Measurements from ENCODE around the gene ROBO1. TPM values are rescaled to one million over a fixed set of nuclear protein-coding genes. Genes with fewer than 3 reads are reported as not detected.

Gene ROBO1
- total and polyA plus RNA-seq, 2 of the 8 experiments (the other 6 are each of a cell fraction or from before 2014, with no cell fraction given), result 51.4 to 91.0 TPM

DNA sequence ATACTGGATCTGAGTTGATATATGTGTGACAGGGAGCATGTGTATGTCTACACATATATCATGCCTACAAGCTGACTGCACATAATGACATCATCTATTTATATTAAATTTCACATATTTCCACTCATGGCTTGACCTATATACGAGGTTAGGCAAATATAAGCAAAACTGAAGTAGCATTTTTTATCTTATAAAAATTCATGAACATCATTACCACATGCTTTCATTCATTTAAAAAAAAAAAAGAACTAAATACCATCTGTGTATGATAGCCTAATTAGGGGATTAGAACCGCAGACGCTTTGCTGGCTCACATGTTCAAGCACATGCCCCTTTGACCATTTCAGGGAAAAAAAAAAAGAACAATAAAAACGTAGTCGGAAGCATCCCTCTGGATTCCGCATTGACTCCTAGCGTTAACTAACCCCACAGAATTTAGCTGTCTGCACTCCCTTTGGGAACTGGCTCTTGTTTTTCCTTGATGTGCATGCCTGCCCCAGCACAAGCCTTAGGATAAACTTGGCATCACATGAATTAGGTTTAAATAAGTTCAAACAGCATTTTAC is 888.4 kb downstream of the ROBO1 start:
- Histone ChIP-seq H2AFZ (ENCODE audit: low read length) (no peak overlapping the region), H4K20me1 (replicated peaks in 1 of 2; ENCODE audit: control insufficient read depth in 1 of 2, insufficient read depth in 2 of 2, low read length in 2 of 2) (peaks cover 0 to 2% of the 10 kb centered on the region in 2 experiments), H3K79me2 (ENCODE audit: control insufficient read depth in 1 of 2, insufficient read depth in 2 of 2, low read length in 2 of 2) (peaks cover 0 to 50% of the 10 kb centered on the region in 2 experiments; a peak in 3 of 4 replicates), H3K56ac (replicated peaks; ENCODE audit: insufficient read length, low read depth, low read length) (no peak overlapping the region), H3K9me3 (ENCODE audit: insufficient read depth in 2 of 2, low read depth in 1 of 2, low read length in 1 of 2) (no peaks in the 10 kb centered on the region), H4K5ac (ENCODE audit: insufficient read length, low read depth, low read length) (no peak overlapping the region), H3K14ac (ENCODE audit: insufficient read length) (no peak overlapping the region), H4K8ac (ENCODE audit: extremely low read depth, insufficient read depth, low read length) (no peak overlapping the region), H2BK120ac (replicated peaks; ENCODE audit: low read depth, low read length) (no peak overlapping the region), H3K18ac (ENCODE audit: extremely low read depth, low read length) (no peak overlapping the region), H2BK5ac (ENCODE audit: low read depth, low read length) (no peak overlapping the region), H2BK15ac (ENCODE audit: low read length) (no peak overlapping the region), H2BK20ac (ENCODE audit: low read length) (no peak overlapping the region), H3K27ac (ENCODE audit: low read depth, low read length) (no peak overlapping the region), H3K36me3 (ENCODE audit: control insufficient read depth in 2 of 4, insufficient read depth in 4 of 4, low read length in 3 of 4) (no peaks in the 10 kb centered on the region; a peak in 1 of 8 replicates), H3K4ac (replicated peaks; ENCODE audit: insufficient read length, low read depth, low read length) (no peak overlapping the region), H3K4me1 (replicated peaks in 1 of 4; ENCODE audit: control insufficient read depth in 3 of 4, insufficient read depth in 4 of 4, low read length in 3 of 4) (peaks cover 0 to 13% (median 5%) of the 10 kb centered on the region in 4 experiments; a peak in 3 of 7 replicates), H3K23ac (ENCODE audit: insufficient read length) (no peak overlapping the region), H3K27me3 (replicated peaks in 1 of 4; ENCODE audit: control insufficient read depth in 3 of 4, extremely low read depth in 1 of 4, insufficient read depth in 3 of 4, low read length in 3 of 4) (peaks cover 0 to 1% (median 0%) of the 10 kb centered on the region in 4 experiments; a peak in 1 of 7 replicates), H3K4me2 (ENCODE audit: insufficient read depth in 1 of 2, low read depth in 2 of 2, low read length in 2 of 2) (no peak overlapping the region), H2AK5ac (ENCODE audit: low read depth, low read length) (no peak overlapping the region), H3K23me2 (ENCODE audit: low read depth, low read length) (no peaks in the 10 kb centered on the region), H3K9ac (replicated peaks in 1 of 4; ENCODE audit: extremely low read depth in 1 of 4, low read depth in 3 of 4, low read length in 3 of 4) (no peak overlapping the region), H4K91ac (replicated peaks; ENCODE audit: insufficient read length, low read length) (no peak overlapping the region), H2BK12ac (ENCODE audit: low read depth, low read length) (no peak overlapping the region), H3K4me3 (ENCODE audit: extremely low read depth in 1 of 4, insufficient read depth in 2 of 4, low read depth in 3 of 4, low read length in 4 of 4) (no peak overlapping the region), H3K79me1 (ENCODE audit: low read depth, low read length) (no peaks in the 10 kb centered on the region)
- TF ChIP-seq POLR2AphosphoS5 (IDR thresholded peaks at IDR 0.05; ENCODE audit: low read depth, low read length), result no peak
- no peak for TF ChIP-seq EGR1 (IDR thresholded peaks at IDR 0.05; ENCODE audit: borderline replicate concordance, low read depth, low read length)
- TF ChIP-seq EP300 (IDR thresholded peaks at IDR 0.05; ENCODE audit: borderline replicate concordance in 1 of 2, low read depth in 2 of 2, low read length in 2 of 2), result no peak
- no peak for TF ChIP-seq SAP30 (IDR thresholded peaks at IDR 0.05; ENCODE audit: insufficient read depth, insufficient replicate concordance, low read length)
- TF ChIP-seq TAF1 (IDR thresholded peaks at IDR 0.05; ENCODE audit: low read depth, low read length), result no peak
- TF ChIP-seq, protein P1, sequence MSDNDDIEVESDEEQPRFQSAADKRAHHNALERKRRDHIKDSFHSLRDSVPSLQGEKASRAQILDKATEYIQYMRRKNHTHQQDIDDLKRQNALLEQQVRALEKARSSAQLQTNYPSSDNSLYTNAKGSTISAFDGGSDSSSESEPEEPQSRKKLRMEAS (IDR thresholded peaks at IDR 0.05), result no peak
- TF ChIP-seq SUZ12 (IDR thresholded peaks at IDR 0.05; ENCODE audit: low read length), result no peak
- TF ChIP-seq TCF12 (IDR thresholded peaks at IDR 0.05; ENCODE audit: low read depth, low read length), result no peak
- TF ChIP-seq ASH2L (IDR thresholded peaks at IDR 0.05; ENCODE audit: low read length), result no peak
- no peak for TF ChIP-seq NANOG (IDR thresholded peaks at IDR 0.05; ENCODE audit: insufficient read depth, low read depth, low read length, poor library complexity, severe bottlenecking)
- FAIRE-seq (no peak), DNase-seq (ENCODE audit: low read depth in 1 of 2, low spot score in 2 of 2) (no peak)
- ChIA-PET CTCF (ENCODE audit: partially characterized antibody) (interaction anchor here (1.2 kb wide), 1 partner anchor 44 kb away, joined by 3 read pairs; no protein-coding TSS in a partner anchor), POLR2A (ENCODE audit: partially characterized antibody) (interaction anchor here (0.7 kb wide), 1 partner anchor 64 kb away, joined by 3 read pairs; no protein-coding TSS in a partner anchor)
- WGBS, 2 experiments (ENCODE audit: extremely low coverage in 1 of 2, insufficient coverage in 1 of 2, insufficient read length in 1 of 2, insufficient replicate concordance in 2 of 2, low coverage in 1 of 2, low lambda C conversion rate in 2 of 2, missing lambda C conversion rate in 1 of 2), result 78% methylated on average over 7 of the region's 7 CpGs; no CpG with 5 or more reads in 1 of the 2 experiments
